Measurements from ENCODE around the gene PER1. TPM values are rescaled to one million over a fixed set of nuclear protein-coding genes. Genes with fewer than 3 reads are reported as not detected.

The PER1 gene
- total RNA-seq, 1 experiment from 2014 or later = 87.6 TPM

DNA sequence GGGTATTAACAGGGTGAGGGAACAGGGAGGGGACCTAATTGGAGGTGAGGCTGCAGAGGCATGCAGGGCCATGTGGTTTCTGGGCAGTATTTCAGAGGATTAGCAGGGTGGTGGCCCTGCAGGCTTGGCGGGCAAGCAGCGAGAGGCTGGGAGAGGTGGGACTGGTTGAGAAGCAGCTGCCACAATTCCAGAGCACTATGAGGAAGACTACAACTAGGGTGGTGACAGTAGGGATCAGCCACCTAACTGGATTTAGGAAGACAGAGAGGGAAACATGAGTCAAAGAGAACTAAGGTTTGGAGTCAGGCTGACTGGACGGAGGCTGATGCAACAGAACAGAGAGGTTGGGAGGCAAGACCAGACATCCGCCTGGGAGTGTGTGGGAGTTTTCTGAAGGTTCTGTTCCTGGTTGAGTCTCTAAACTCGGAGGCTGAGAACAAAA lies 46.2 kb downstream of the PER1 start:
- H3K36me3 ChIP-seq (ENCODE audit: control insufficient read depth in 1 of 2, insufficient read depth in 2 of 2, low read length in 2 of 2) = no peaks in the 10 kb centered on the region
- no peak overlapping the region for H3K27ac ChIP-seq (ENCODE audit: low read depth, low read length)
- no peaks in the 10 kb centered on the region for H3K79me2 ChIP-seq (ENCODE audit: insufficient read depth, low read length)
- H3K4me1 ChIP-seq (ENCODE audit: control insufficient read depth in 1 of 2, insufficient read depth in 2 of 2, low read length in 2 of 2) = peaks cover 0 to 19% of the 10 kb centered on the region in 2 experiments; a peak in 3 of 4 replicates
- H4K20me1 ChIP-seq (ENCODE audit: insufficient read depth) = no peaks in the 10 kb centered on the region
- no peak overlapping the region for H3K9ac ChIP-seq (ENCODE audit: low read length)
- ATAC-seq (no peak), DNase-seq (ENCODE audit: low read depth, low spot score) (no peak)
- H3K9me2 ChIP-seq (ENCODE audit: insufficient read depth) = no peaks in the 10 kb centered on the region
- POLR2A ChIA-PET = interaction anchor here (1.9 kb wide), 1 partner anchor 14 kb away, joined by 5 read pairs; no protein-coding TSS in a partner anchor
- CTCF ChIA-PET = interaction anchor here (1.0 to 3.6 kb wide), 4 partner anchors 13 to 32 kb away, joined by 3 to 34 read pairs (median 4); no protein-coding TSS in a partner anchor
- H3K4me2 ChIP-seq (ENCODE audit: low read length) = no peak overlapping the region
- RAD21 ChIA-PET (ENCODE audit: low non-redundant PET in 1 of 2, low total read pairs in 2 of 2, uncharacterized antibody in 2 of 2, unreplicated experiment in 2 of 2) = no interaction called here
- intact Hi-C loops (cut with micrococcal nuclease) = no loop called here
- no peaks in the 10 kb centered on the region for H3K9me3 ChIP-seq (ENCODE audit: control insufficient read depth in 1 of 2, insufficient read depth in 1 of 2, low read depth in 1 of 2, low read length in 2 of 2)
- no peaks in the 10 kb centered on the region for H3K27me3 ChIP-seq (ENCODE audit: insufficient read depth, low read length)
- H2AFZ ChIP-seq (ENCODE audit: low read depth, low read length, poor library complexity, severe bottlenecking) = no peak overlapping the region
- H3K4me3 ChIP-seq (replicated peaks in 1 of 2; ENCODE audit: low read depth in 1 of 2, low read length in 2 of 2) = no peak overlapping the region
- BruUV-seq (replicated peaks) = no TSS peak
- TF ChIP-seq SIN3A (IDR thresholded peaks at IDR 0.05; ENCODE audit: low read depth) = no peak
- TF ChIP-seq EGR1 (IDR thresholded peaks at IDR 0.05; ENCODE audit: low read depth) = peak; percentile 62
- no peak for TF ChIP-seq TCF7L2 (IDR thresholded peaks at IDR 0.05; ENCODE audit: borderline replicate concordance, extremely low read depth, insufficient read depth, insufficient read length)
- TF ChIP-seq, protein P1, sequence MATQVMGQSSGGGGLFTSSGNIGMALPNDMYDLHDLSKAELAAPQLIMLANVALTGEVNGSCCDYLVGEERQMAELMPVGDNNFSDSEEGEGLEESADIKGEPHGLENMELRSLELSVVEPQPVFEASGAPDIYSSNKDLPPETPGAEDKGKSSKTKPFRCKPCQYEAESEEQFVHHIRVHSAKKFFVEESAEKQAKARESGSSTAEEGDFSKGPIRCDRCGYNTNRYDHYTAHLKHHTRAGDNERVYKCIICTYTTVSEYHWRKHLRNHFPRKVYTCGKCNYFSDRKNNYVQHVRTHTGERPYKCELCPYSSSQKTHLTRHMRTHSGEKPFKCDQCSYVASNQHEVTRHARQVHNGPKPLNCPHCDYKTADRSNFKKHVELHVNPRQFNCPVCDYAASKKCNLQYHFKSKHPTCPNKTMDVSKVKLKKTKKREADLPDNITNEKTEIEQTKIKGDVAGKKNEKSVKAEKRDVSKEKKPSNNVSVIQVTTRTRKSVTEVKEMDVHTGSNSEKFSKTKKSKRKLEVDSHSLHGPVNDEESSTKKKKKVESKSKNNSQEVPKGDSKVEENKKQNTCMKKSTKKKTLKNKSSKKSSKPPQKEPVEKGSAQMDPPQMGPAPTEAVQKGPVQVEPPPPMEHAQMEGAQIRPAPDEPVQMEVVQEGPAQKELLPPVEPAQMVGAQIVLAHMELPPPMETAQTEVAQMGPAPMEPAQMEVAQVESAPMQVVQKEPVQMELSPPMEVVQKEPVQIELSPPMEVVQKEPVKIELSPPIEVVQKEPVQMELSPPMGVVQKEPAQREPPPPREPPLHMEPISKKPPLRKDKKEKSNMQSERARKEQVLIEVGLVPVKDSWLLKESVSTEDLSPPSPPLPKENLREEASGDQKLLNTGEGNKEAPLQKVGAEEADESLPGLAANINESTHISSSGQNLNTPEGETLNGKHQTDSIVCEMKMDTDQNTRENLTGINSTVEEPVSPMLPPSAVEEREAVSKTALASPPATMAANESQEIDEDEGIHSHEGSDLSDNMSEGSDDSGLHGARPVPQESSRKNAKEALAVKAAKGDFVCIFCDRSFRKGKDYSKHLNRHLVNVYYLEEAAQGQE (IDR thresholded peaks at IDR 0.05; ENCODE audit: low read depth) = no peak
- no peak for TF ChIP-seq EZH2 (IDR thresholded peaks at IDR 0.05)
- TF ChIP-seq FOSL1 (IDR thresholded peaks at IDR 0.05; ENCODE audit: low read depth) = no peak
- TF ChIP-seq, protein P2, sequence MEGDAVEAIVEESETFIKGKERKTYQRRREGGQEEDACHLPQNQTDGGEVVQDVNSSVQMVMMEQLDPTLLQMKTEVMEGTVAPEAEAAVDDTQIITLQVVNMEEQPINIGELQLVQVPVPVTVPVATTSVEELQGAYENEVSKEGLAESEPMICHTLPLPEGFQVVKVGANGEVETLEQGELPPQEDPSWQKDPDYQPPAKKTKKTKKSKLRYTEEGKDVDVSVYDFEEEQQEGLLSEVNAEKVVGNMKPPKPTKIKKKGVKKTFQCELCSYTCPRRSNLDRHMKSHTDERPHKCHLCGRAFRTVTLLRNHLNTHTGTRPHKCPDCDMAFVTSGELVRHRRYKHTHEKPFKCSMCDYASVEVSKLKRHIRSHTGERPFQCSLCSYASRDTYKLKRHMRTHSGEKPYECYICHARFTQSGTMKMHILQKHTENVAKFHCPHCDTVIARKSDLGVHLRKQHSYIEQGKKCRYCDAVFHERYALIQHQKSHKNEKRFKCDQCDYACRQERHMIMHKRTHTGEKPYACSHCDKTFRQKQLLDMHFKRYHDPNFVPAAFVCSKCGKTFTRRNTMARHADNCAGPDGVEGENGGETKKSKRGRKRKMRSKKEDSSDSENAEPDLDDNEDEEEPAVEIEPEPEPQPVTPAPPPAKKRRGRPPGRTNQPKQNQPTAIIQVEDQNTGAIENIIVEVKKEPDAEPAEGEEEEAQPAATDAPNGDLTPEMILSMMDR (IDR thresholded peaks at IDR 0.05 in 2 of 3, conservative IDR thresholded peaks at IDR 0.05 in 1 of 3; ENCODE audit: borderline replicate concordance in 1 of 3, insufficient read depth in 1 of 3, low read depth in 2 of 3, low read length in 2 of 3) = no peak
- no peak for TF ChIP-seq ZNF274 (IDR thresholded peaks at IDR 0.05; ENCODE audit: low read depth, low read length)
- TF ChIP-seq POLR2AphosphoS5 (IDR thresholded peaks at IDR 0.05; ENCODE audit: low read depth, low read length) = peak; percentile 16; the same call in 1 of the 2 replicates
- no peak for TF ChIP-seq JUND (IDR thresholded peaks at IDR 0.05)
- peak; percentile 66; the same call in 1 of the 2 replicates for TF ChIP-seq CEBPB (IDR thresholded peaks at IDR 0.05; ENCODE audit: low read depth)
